Spleen (tissue), 7 donors: ENCODE measurements around the gene LMCD1.

Experiments
- POLR2A ChIP-seq, 3 donors: fragments of 450-650 bp; IDR thresholded peaks; one replicate each; pipeline ENCODE4 v1.5.1; 2017; ENCODE audit warnings: antibody characterized with exemption in 3 of 3, mild to moderate bottlenecking in 1 of 3
- TF ChIP-seq, protein P1 (sequence below), 11 experiments: fragments of 200-600 bp in 7 of 11; fragments of 450-650 bp in 4 of 11; sonication (generic) in 4 of 11; IDR thresholded peaks in 8 of 11; conservative IDR thresholded peaks in 3 of 11; 1 replicate in 7 of 11; 2 replicates in 4 of 11; pipeline versions ENCODE4 v1.4.0 to v1.8.0; 2016 to 2021; ENCODE audit warnings: antibody characterized with exemption in 11 of 11, inconsistent platforms in 4 of 11, mild to moderate bottlenecking in 1 of 11
- donor health status: DM: no; HTN: no; CAD: no; lungs with moderate emphysema.
- donor health status: DM: no; HTN: no; CAD: no.
- donor health status: DM: no; HTN: no; CAD: no.

GRCh38 chr3:8501371-8502131 is at the start of gene LMCD1:
- TF ChIP-seq, protein P1, sequence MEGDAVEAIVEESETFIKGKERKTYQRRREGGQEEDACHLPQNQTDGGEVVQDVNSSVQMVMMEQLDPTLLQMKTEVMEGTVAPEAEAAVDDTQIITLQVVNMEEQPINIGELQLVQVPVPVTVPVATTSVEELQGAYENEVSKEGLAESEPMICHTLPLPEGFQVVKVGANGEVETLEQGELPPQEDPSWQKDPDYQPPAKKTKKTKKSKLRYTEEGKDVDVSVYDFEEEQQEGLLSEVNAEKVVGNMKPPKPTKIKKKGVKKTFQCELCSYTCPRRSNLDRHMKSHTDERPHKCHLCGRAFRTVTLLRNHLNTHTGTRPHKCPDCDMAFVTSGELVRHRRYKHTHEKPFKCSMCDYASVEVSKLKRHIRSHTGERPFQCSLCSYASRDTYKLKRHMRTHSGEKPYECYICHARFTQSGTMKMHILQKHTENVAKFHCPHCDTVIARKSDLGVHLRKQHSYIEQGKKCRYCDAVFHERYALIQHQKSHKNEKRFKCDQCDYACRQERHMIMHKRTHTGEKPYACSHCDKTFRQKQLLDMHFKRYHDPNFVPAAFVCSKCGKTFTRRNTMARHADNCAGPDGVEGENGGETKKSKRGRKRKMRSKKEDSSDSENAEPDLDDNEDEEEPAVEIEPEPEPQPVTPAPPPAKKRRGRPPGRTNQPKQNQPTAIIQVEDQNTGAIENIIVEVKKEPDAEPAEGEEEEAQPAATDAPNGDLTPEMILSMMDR (IDR thresholded peaks at IDR 0.05 in 8 of 11, conservative IDR thresholded peaks at IDR 0.05 in 3 of 11), result peak in 4 of 11 experiments; percentile 18 to 40 (median 30)
- peak in 1 of 3 donors; percentile 56 for TF ChIP-seq POLR2A (IDR thresholded peaks at IDR 0.05)
